Psoas muscle (tissue), 8 donors: ENCODE results near the gene MYLK4. TPM values are rescaled to one million over a fixed set of nuclear protein-coding genes. Genes with fewer than 3 reads are reported as not detected.

Experiments used
- ATAC-seq, 4 donors: fragments of 200-7000 bp; cut with Tn5 transposase; one replicate each; pipeline ENCODE4 v1.9.1; 2020; ENCODE audit warnings: moderate library complexity in 3 of 4, mild to moderate bottlenecking in 2 of 4
- DNase-seq, 2 donors: peaks; one replicate each; pipeline ENCODE4 v3.0.0-alpha.2; 2020
- H3K27ac ChIP-seq: fragments of 200-600 bp; one replicate; pipeline ENCODE4 v1.8.0; 2022
- H3K27me3 ChIP-seq, 3 donors: fragments of 200-600 bp in 1 of 3; one replicate each; pipeline versions ENCODE4 v1.6.1 to v1.8.0; 2013 to 2022; ENCODE audit warnings: low read length in 2 of 3, mild to moderate bottlenecking in 2 of 3, moderate library complexity in 1 of 3; ENCODE audit not compliant: insufficient read depth in 3 of 3
- H3K36me3 ChIP-seq, 2 donors: fragments of 200-600 bp in 1 of 2; one replicate each; pipeline versions ENCODE4 v1.6.1 to v1.8.0; 2013 to 2022; ENCODE audit warnings: low read depth in 1 of 2, mild to moderate bottlenecking in 1 of 2, moderate library complexity in 1 of 2; ENCODE audit not compliant: insufficient read depth in 1 of 2
- H3K4me1 ChIP-seq: fragments of 200-600 bp; one replicate; pipeline ENCODE4 v1.8.0; 2022
- H3K4me3 ChIP-seq: fragments of 200-600 bp; one replicate; pipeline ENCODE4 v1.8.0; 2022; ENCODE audit warnings: mild to moderate bottlenecking
- H3K9me3 ChIP-seq: fragments of 200-600 bp; one replicate; pipeline ENCODE4 v1.8.0; 2022
- WGBS, 3 donors: extraction: QIAGEN DNeasy Blood & Tissue Kit; methylation state at CpG; one replicate each; pipeline versions ENCODE4 v1.1.6 to v1.1.7; 2013; 5-methylcytosine and 5-hydroxymethylcytosine counted together
- intact Hi-C, 2 donors: fragments of 100-400 bp; cut with DNase I; formaldehyde crosslinking; loops; one replicate each; pipeline versions ENCODE4 v1.11.0 to v1.14.2; 2022
- polyA plus RNA-seq, 3 donors: library from polyadenylated mRNA; stranded (reverse); fragments of 200-250 nt; gene quantifications; one replicate each; pipeline ENCODE4 v1.2.3, GENCODE V29; 2013
- total RNA-seq, 4 donors: library from RNA; stranded (reverse); fragmentation: NEBNext Ultra II Directional in 2 of 4; extraction: Animal tissue kit (Norgen Biotek cat#: 25700) in 2 of 4; gene quantifications; one replicate each; pipeline versions ENCODE4 v1.2.1 to v1.2.4, GENCODE V29; 2021 to 2023
- TF ChIP-seq, protein P1 (sequence below): fragments of 200-600 bp; IDR thresholded peaks from one replicate; pipeline ENCODE4 v1.8.0; 2022; ENCODE audit warnings: antibody characterized with exemption
- donor health status: healthy with polysubstance abuse.
- donor health status: DM: no; HTN: no; CAD: no; lungs with moderate emphysema.
- donor health status: Bipolar disorder and iron deficiency.
- donor health status: healthy.
- donor health status: DM: yes; HTN: yes; CAD: no.
- donor health status: DM: no; HTN: no; CAD: no.
- donor health status: DM: no; HTN: no; CAD: no.
- donor health status: DM: yes; HTN: yes; CAD: no.

MYLK4 gene
- total and polyA plus RNA-seq, 7 donors: 0.09 to 143 (median 2.9) TPM

- H3K36me3 ChIP-seq: no peaks in the 10 kb centered on the region
- H3K4me3 ChIP-seq: no peak overlapping the region
- DNase-seq: no peak
- no peaks in the 10 kb centered on the region for H3K27me3 ChIP-seq
- 59 to 78% (median 66%) methylated on average over 5 of the region's 5 CpGs for WGBS, 3 donors
- peak overlapping the region; percentile 47 for H3K27ac ChIP-seq
- ATAC-seq: no peak
- TF ChIP-seq, protein P1, sequence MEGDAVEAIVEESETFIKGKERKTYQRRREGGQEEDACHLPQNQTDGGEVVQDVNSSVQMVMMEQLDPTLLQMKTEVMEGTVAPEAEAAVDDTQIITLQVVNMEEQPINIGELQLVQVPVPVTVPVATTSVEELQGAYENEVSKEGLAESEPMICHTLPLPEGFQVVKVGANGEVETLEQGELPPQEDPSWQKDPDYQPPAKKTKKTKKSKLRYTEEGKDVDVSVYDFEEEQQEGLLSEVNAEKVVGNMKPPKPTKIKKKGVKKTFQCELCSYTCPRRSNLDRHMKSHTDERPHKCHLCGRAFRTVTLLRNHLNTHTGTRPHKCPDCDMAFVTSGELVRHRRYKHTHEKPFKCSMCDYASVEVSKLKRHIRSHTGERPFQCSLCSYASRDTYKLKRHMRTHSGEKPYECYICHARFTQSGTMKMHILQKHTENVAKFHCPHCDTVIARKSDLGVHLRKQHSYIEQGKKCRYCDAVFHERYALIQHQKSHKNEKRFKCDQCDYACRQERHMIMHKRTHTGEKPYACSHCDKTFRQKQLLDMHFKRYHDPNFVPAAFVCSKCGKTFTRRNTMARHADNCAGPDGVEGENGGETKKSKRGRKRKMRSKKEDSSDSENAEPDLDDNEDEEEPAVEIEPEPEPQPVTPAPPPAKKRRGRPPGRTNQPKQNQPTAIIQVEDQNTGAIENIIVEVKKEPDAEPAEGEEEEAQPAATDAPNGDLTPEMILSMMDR: no peak
- H3K4me1 ChIP-seq: peaks cover 51% of the 10 kb centered on the region
- intact Hi-C loops: no loop called here
- no peaks in the 10 kb centered on the region for H3K9me3 ChIP-seq
Observed at GRCh38 chr6:2752477-2753109, 1.9 kb upstream of the MYLK4 start.

GRCh38 chr6:2751871-2752270, 1.1 kb upstream of the MYLK4 start:
- DNase-seq (no peak), ATAC-seq (no peak)
- Histone ChIP-seq H3K27me3 (no peaks in the 10 kb centered on the region), H3K4me3 (no peak overlapping the region), H3K9me3 (no peaks in the 10 kb centered on the region), H3K4me1 (peaks cover 50% of the 10 kb centered on the region), H3K27ac (peak overlapping the region; percentile 68), H3K36me3 (no peaks in the 10 kb centered on the region)
- intact Hi-C loops: no loop called here
- TF ChIP-seq, protein P1: no peak
- WGBS, 3 donors: 74 to 89% (median 87%) methylated on average over 3 of the region's 3 CpGs

- H3K36me3 ChIP-seq: no peaks in the 10 kb centered on the region
- intact Hi-C loops: loop anchor here (10.0 kb wide), 1 partner anchor 1145 kb away; the partner anchor contains the start of gene FOXC1 (in 2 of the 2)
- peak in 2 of 4 donors; percentile 33 to 41 for ATAC-seq
- WGBS, 3 donors: 4 to 17% (median 5%) methylated on average over 11 of the region's 11 CpGs
- no peaks in the 10 kb centered on the region for H3K9me3 ChIP-seq
- H3K4me1 ChIP-seq: peaks cover 46% of the 10 kb centered on the region
- peak overlapping the region; percentile 68 for H3K27ac ChIP-seq
- TF ChIP-seq, protein P1: peak; percentile 90
- H3K27me3 ChIP-seq: no peaks in the 10 kb centered on the region
- H3K4me3 ChIP-seq: peak overlapping the region; percentile 54
- peak; percentile 50 to 66 for DNase-seq
Observed at GRCh38 chr6:2749969-2750600, 637 bp downstream of the MYLK4 start.

- TF ChIP-seq, protein P1: no peak
- peak overlapping the region; percentile 68 for H3K27ac ChIP-seq
- peak in 1 of 2 donors; percentile 81 for DNase-seq
Observed at GRCh38 chr6:2748183-2748582, 2.5 kb downstream of the MYLK4 start.

More at GRCh38 chr6:2748183-2748582, 2.5 kb downstream of the MYLK4 start:
- intact Hi-C loops: loop anchor here (10.0 kb wide), 1 partner anchor 1143 kb away; the partner anchor contains the start of gene FOXC1 (in 2 of the 2)
- 33 to 59% (median 35%) methylated on average over 8 of the region's 8 CpGs for WGBS, 3 donors
- Histone ChIP-seq H3K36me3 (no peaks in the 10 kb centered on the region), H3K27me3 (no peaks in the 10 kb centered on the region), H3K4me1 (peaks cover 48% of the 10 kb centered on the region), H3K9me3 (no peaks in the 10 kb centered on the region), H3K4me3 (peak overlapping the region; percentile 54)
- ATAC-seq: peak in 1 of 4 donors; percentile 9
